Aorta (tissue), 5 donors: ENCODE results near the gene MYO9A. TPM values are rescaled to one million over a fixed set of nuclear protein-coding genes. Genes with fewer than 3 reads are reported as not detected.
A peak's percentile ranks its signal among the peaks of the same experiment; 100 is the strongest.

Experiments
- ATAC-seq: fragments of 200-7000 bp; cut with Tn5 transposase; one replicate; pipeline ENCODE4 v1.9.1; 2022; ENCODE audit warnings: moderate library complexity; ENCODE audit not compliant: low FRiP score
- DNase-seq, 2 donors: peaks; one replicate each; pipeline ENCODE4 v3.0.0-alpha.2; 2020
- H3K27ac ChIP-seq, 2 donors: one replicate each; pipeline ENCODE4 v1.5.1; 2013; ENCODE audit warnings: low read length in 2 of 2, mild to moderate bottlenecking in 2 of 2, moderate library complexity in 2 of 2, control low read depth in 1 of 2, inconsistent platforms in 1 of 2, low read depth in 1 of 2
- H3K27me3 ChIP-seq, 2 donors: one replicate each; pipeline ENCODE4 v1.6.1; 2013; ENCODE audit warnings: control low read depth in 1 of 2, low read length in 1 of 2, mild to moderate bottlenecking in 1 of 2, moderate library complexity in 1 of 2; ENCODE audit not compliant: insufficient read depth in 2 of 2, control insufficient read depth in 1 of 2
- H3K36me3 ChIP-seq, 2 donors: one replicate each; pipeline ENCODE4 v1.6.1; 2013; ENCODE audit warnings: control low read depth in 1 of 2, low read length in 1 of 2, mild to moderate bottlenecking in 1 of 2; ENCODE audit not compliant: insufficient read depth in 2 of 2, control insufficient read depth in 1 of 2
- H3K4me1 ChIP-seq, 2 donors: one replicate each; pipeline ENCODE4 v1.6.1; 2013; ENCODE audit warnings: low read length in 2 of 2, control low read depth in 1 of 2, mild to moderate bottlenecking in 1 of 2, moderate library complexity in 1 of 2; ENCODE audit not compliant: insufficient read depth in 2 of 2, control insufficient read depth in 1 of 2
- H3K4me3 ChIP-seq, 2 donors: one replicate each; pipeline ENCODE4 v1.5.1; 2013; ENCODE audit warnings: low read length in 2 of 2, control low read depth in 1 of 2, mild to moderate bottlenecking in 1 of 2
- H3K9me3 ChIP-seq: one replicate; pipeline ENCODE4 v1.6.1; 2013; ENCODE audit warnings: mild to moderate bottlenecking, low read length; ENCODE audit not compliant: control insufficient read depth
- WGBS, 2 donors: extraction: QIAGEN DNeasy Blood & Tissue Kit; methylation state at CpG; one replicate each; pipeline ENCODE4 v1.1.7; 2013; 5-methylcytosine and 5-hydroxymethylcytosine counted together
- intact Hi-C, 2 donors: fragments of 100-400 bp; cut with DNase I; formaldehyde crosslinking; loops; one replicate each; pipeline versions ENCODE4 v1.14.2 to v1.15.0; 2022
- polyA plus RNA-seq, 2 donors: library from polyadenylated mRNA; stranded (reverse); fragments of 200-250 nt; gene quantifications; one replicate each; pipeline ENCODE4 v1.2.3, GENCODE V29; 2013
- total RNA-seq, 2 donors: library from RNA; stranded (reverse); fragmentation: NEBNext Ultra II Directional; extraction: Animal tissue kit (Norgen Biotek cat#: 25700); gene quantifications; one replicate each; pipeline ENCODE4 v1.2.1, GENCODE V29; 2021
- donor health status: healthy with polysubstance abuse.
- donor health status: Bipolar disorder and iron deficiency.
- donor health status: DM: no; HTN: no; CAD: no.
- donor health status: DM: no; HTN: no; CAD: no.
- donor health status: DM: yes; HTN: yes; CAD: no.

Gene MYO9A
- total and polyA plus RNA-seq, 4 donors: 4.9 to 93.7 (median 44.1) TPM

- ATAC-seq: no peak
- intact Hi-C loops: no loop called here
- no peaks in the 10 kb centered on the region for H3K27me3 ChIP-seq
Measured at GRCh38 chr15:71810256-71811035, 307.5 kb downstream of the MYO9A start, which contains the start of gene NR2E3. Gene NR2E3 (plus strand): TSS chr15:71810554. CDS start chr15:71810744, 190 bp downstream.

GRCh38 chr15:71809346-71809745 is 308.6 kb downstream of the MYO9A start:
- Histone ChIP-seq H3K36me3 (no peaks in the 10 kb centered on the region), H3K4me3 (no peak overlapping the region), H3K9me3 (no peaks in the 10 kb centered on the region), H3K4me1 (no peaks in the 10 kb centered on the region), H3K27ac (no peak overlapping the region), H3K27me3 (no peaks in the 10 kb centered on the region)
- DNase-seq (no peak), ATAC-seq (no peak)
- intact Hi-C loops: loop anchor here in 1 of 2 donors (10.0 kb wide), 1 partner anchor 705 kb away; no protein-coding TSS in a partner anchor
- 92% methylated on average over 8 of the region's 8 CpGs for WGBS, 2 donors

More at GRCh38 chr15:71810256-71811035, 307.5 kb downstream of the MYO9A start, which contains the start of gene NR2E3:
- Histone ChIP-seq H3K36me3 (no peaks in the 10 kb centered on the region), H3K4me3 (no peak within 1 kb of the TSS), H3K9me3 (no peaks in the 10 kb centered on the region), H3K27ac (no peak within 1 kb of the TSS), H3K4me1 (no peaks in the 10 kb centered on the region)
- DNase-seq: no peak
- WGBS, 2 donors: 84 to 87% methylated on average over 16 of the region's 16 CpGs

DNA sequence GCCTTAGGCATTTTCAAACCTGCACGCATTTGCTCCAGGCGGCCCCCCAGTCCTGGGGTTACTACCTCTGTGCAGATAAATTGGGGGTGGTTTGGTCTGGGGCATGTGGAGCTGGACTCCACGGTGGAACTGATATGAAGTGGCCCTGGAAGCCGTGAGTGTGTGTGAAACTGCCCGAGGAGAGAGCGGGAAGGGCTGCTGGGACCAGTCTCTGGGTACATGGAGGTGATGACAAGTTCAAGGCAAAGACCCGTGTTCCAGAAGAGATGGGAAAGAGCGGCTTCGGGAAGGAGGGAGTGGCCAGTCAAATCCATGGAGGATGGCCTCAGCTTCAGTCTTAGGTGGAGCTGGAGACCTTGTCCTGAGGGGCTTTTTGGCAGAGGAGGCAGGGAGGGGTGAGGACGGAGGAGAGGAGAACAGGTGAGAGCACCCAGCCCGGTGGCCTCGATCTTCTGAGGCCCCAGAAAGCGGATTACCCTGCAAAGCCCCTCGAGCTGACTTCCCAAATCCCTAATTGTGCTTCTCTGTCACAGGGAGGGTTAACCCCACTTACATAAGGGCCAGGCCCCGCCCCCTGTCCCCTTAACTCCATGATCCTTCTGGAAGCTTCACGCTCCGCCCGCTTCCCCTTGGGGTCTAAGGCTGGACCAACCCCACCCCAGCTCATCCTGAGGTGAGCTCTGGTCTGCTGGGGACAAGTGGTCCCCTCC is 309.5 kb downstream of the MYO9A start:
- Histone ChIP-seq H3K27me3 (no peaks in the 10 kb centered on the region), H3K9me3 (no peaks in the 10 kb centered on the region), H3K36me3 (no peaks in the 10 kb centered on the region), H3K27ac (no peak overlapping the region), H3K4me1 (no peaks in the 10 kb centered on the region), H3K4me3 (no peak overlapping the region)
- ATAC-seq: no peak
- no peak for DNase-seq
- 77 to 80% methylated on average over 18 of the region's 18 CpGs for WGBS, 2 donors
- intact Hi-C loops: loop anchor here in 1 of 2 donors (10.0 kb wide), 1 partner anchor 704 kb away; no protein-coding TSS in a partner anchor

DNA sequence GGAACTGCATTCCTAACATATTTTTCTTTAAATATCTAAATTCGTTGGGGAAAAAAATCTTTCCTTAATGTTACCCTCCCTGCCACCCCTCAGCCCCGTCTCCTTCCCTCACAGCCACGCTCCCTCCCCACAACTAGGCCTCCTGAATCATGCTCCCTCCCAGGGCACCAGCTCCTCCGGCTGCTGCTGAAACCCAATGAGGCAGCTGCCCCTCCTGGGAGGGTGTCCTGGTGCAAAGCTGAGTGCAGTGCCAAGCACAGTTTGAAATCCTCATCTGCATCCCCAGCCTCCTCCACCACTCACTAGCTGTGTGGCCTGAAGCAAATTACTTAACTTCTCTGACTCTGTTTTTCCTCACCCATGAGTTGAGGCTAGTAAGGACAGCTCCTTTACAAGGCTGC is 310.3 kb downstream of the MYO9A start:
- H3K4me3 ChIP-seq: no peak overlapping the region
- no peaks in the 10 kb centered on the region for H3K27me3 ChIP-seq
- DNase-seq: no peak
- no peaks in the 10 kb centered on the region for H3K36me3 ChIP-seq
- no peak for ATAC-seq
- WGBS, 2 donors: 9 to 13% methylated on average over 4 of the region's 4 CpGs
- intact Hi-C loops: loop anchor here in 1 of 2 donors (10.0 kb wide), 1 partner anchor 703 kb away; no protein-coding TSS in a partner anchor
- H3K9me3 ChIP-seq: no peaks in the 10 kb centered on the region
- H3K4me1 ChIP-seq: no peaks in the 10 kb centered on the region
- no peak overlapping the region for H3K27ac ChIP-seq

DNA sequence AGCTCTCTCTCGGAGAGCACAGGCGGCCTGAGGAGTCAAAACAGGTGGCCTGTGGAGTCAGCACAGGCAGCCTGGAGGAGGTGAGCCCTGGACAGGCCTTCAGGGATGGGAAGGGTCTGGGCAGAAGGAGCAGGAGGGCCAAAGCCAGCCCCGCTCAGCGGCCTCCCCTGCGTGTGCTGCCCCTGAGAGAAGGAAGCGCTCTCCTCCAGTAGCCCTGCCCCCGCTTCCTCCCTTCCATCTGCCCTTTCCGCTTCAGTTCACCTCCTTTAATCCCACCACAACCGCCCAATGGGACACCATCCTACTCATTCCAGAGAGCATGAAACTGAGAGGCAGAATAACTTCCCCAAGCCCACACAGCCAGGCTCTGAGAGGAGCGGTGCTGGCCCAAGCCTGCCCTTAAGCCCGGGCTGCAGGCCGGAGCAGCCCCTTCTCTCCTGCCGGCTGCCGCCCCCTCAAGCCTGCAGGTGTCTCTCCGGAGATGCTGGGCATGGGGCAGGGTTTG is 310.8 kb downstream of the MYO9A start:
- DNase-seq (no peak), ATAC-seq (no peak)
- Histone ChIP-seq H3K27ac (no peak overlapping the region), H3K4me3 (no peak overlapping the region), H3K4me1 (no peaks in the 10 kb centered on the region), H3K36me3 (no peaks in the 10 kb centered on the region), H3K9me3 (no peaks in the 10 kb centered on the region), H3K27me3 (no peaks in the 10 kb centered on the region)
- intact Hi-C loops: loop anchor here in 1 of 2 donors (10.0 kb wide), 1 partner anchor 702 kb away; no protein-coding TSS in a partner anchor
- 74 to 79% methylated on average over 15 of the region's 15 CpGs for WGBS, 2 donors

GRCh38 chr15:71806452-71806931 is 311.5 kb downstream of the MYO9A start:
- no peak overlapping the region for H3K4me3 ChIP-seq
- H3K27me3 ChIP-seq: no peaks in the 10 kb centered on the region
- H3K27ac ChIP-seq: peak overlapping the region in 1 of 2 donors; percentile 1
- no peaks in the 10 kb centered on the region for H3K36me3 ChIP-seq
- DNase-seq: no peak
- 14 to 21% methylated on average over 7 of the region's 7 CpGs for WGBS, 2 donors
- no peaks in the 10 kb centered on the region for H3K9me3 ChIP-seq
- ATAC-seq: peak; percentile 33
- intact Hi-C loops: loop anchor here in 1 of 2 donors (10.0 kb wide), 1 partner anchor 702 kb away; no protein-coding TSS in a partner anchor
- no peaks in the 10 kb centered on the region for H3K4me1 ChIP-seq

GRCh38 chr15:71804695-71805470 is 313.1 kb downstream of the MYO9A start:
- intact Hi-C loops: loop anchor here (5.0 to 10.0 kb wide), 3 partner anchors 273 to 833 kb away; no protein-coding TSS in a partner anchor
- no peaks in the 10 kb centered on the region for H3K36me3 ChIP-seq
- no peaks in the 10 kb centered on the region for H3K9me3 ChIP-seq
- no peak overlapping the region for H3K4me3 ChIP-seq
- H3K27ac ChIP-seq: no peak overlapping the region
- H3K4me1 ChIP-seq: no peaks in the 10 kb centered on the region
- DNase-seq (no peak), ATAC-seq (no peak)
- no peaks in the 10 kb centered on the region for H3K27me3 ChIP-seq
- 83 to 86% methylated on average over 6 of the region's 6 CpGs for WGBS, 2 donors

- Histone ChIP-seq H3K4me1 (no peaks in the 10 kb centered on the region), H3K27ac (no peak overlapping the region), H3K36me3 (no peaks in the 10 kb centered on the region), H3K27me3 (no peaks in the 10 kb centered on the region), H3K4me3 (no peak overlapping the region), H3K9me3 (no peaks in the 10 kb centered on the region)
- no peak for DNase-seq
- ATAC-seq: no peak
- intact Hi-C loops: loop anchor here (5.0 to 10.0 kb wide), 3 partner anchors 272 to 832 kb away; no protein-coding TSS in a partner anchor
- 73 to 81% methylated on average over 5 of the region's 5 CpGs for WGBS, 2 donors
Measured at GRCh38 chr15:71804226-71804625, 313.7 kb downstream of the MYO9A start.
